Measurements from ENCODE around the gene NID1.

- TF ChIP-seq CTCF (IDR thresholded peaks at IDR 0.05 in 8 of 11, conservative IDR thresholded peaks at IDR 0.05 in 3 of 11) (peak in 8 of 11 experiments; percentile 10 to 55 (median 40)), POLR2A (IDR thresholded peaks at IDR 0.05) (peak in 1 of 3 donors; percentile 32)
Observed at GRCh38 chr1:236064674-236065508, at the start of gene NID1.

All from spleen (tissue), 7 donors.